Astrocyte (in vitro differentiated cells and primary cell): ENCODE results near the gene C2CD4C. TPM values are rescaled to one million over a fixed set of nuclear protein-coding genes. Genes with fewer than 3 reads are reported as not detected.
A peak's percentile ranks its signal among the peaks of the same experiment; 100 is the strongest.
"Not testable (repeated sequence)": the region's sequence is repeated elsewhere in the genome, so short reads cannot be mapped to it uniquely, and the experiment has no call there.

Source experiments
- DNase-seq: peaks from one replicate; pipeline ENCODE4 v3.0.0-alpha.2; 2010; ENCODE audit warnings: low read depth
- FAIRE-seq: peaks from 2 replicates; lab custom pipeline; 2011; peaks lifted over from hg19 to GRCh38; lab: Jason Lieb, UNC
- H2AFZ ChIP-seq: 2 replicates; pipeline ENCODE4 v1.6.0; 2012; ENCODE audit warnings: low read depth, low read length, inconsistent platforms
- H3K27ac ChIP-seq: 2 replicates; pipeline ENCODE4 v1.5.1; 2011; ENCODE audit warnings: low read depth, low read length, inconsistent platforms
- H3K27me3 ChIP-seq: 2 replicates; pipeline ENCODE4 v1.6.0; 2011; ENCODE audit warnings: low read length, inconsistent platforms; ENCODE audit not compliant: insufficient read depth
- H3K36me3 ChIP-seq: 2 replicates; pipeline ENCODE4 v1.5.1; 2011; ENCODE audit warnings: low read length, inconsistent platforms; ENCODE audit not compliant: insufficient read depth
- H3K4me1 ChIP-seq: 2 replicates; pipeline ENCODE4 v1.5.1; 2011; ENCODE audit warnings: low read length, inconsistent platforms; ENCODE audit not compliant: insufficient read depth
- H3K4me2 ChIP-seq: 2 replicates; pipeline ENCODE4 v1.6.0; 2012; ENCODE audit warnings: low read length, inconsistent platforms
- H3K4me3 ChIP-seq: 2 replicates; pipeline ENCODE4 v1.5.1; 2011; ENCODE audit warnings: low read depth, mild to moderate bottlenecking, low read length, inconsistent platforms; ENCODE audit not compliant: insufficient read depth
- H3K79me2 ChIP-seq: 2 replicates; pipeline ENCODE4 v1.6.0; 2012; ENCODE audit warnings: mild to moderate bottlenecking, low read length, inconsistent platforms; ENCODE audit not compliant: insufficient read depth
- H3K9ac ChIP-seq: 2 replicates; pipeline ENCODE4 v1.6.0; 2012; ENCODE audit warnings: mild to moderate bottlenecking, low read length, inconsistent platforms
- H3K9me3 ChIP-seq: 2 replicates; pipeline ENCODE4 v1.5.1; 2012; ENCODE audit warnings: low read depth, mild to moderate bottlenecking, low read length, inconsistent platforms; ENCODE audit not compliant: insufficient read depth
- H4K20me1 ChIP-seq: 2 replicates; pipeline ENCODE4 v1.6.0; 2012; ENCODE audit warnings: low read length, inconsistent platforms; ENCODE audit not compliant: insufficient read depth
- H3K27ac Mint-ChIP-seq: one replicate; pipeline ENCODE4 v1.8.0; 2021; ENCODE audit warnings: mild to moderate bottlenecking, mixed read lengths; ENCODE audit not compliant: unreplicated experiment
- H3K27me3 Mint-ChIP-seq: one replicate; pipeline ENCODE4 v1.8.0; 2021; ENCODE audit warnings: low read depth, mixed read lengths; ENCODE audit not compliant: unreplicated experiment
- H3K36me3 Mint-ChIP-seq: one replicate; pipeline ENCODE4 v1.8.0; 2021; ENCODE audit warnings: low read depth, mixed read lengths; ENCODE audit not compliant: unreplicated experiment
- H3K4me1 Mint-ChIP-seq: one replicate; pipeline ENCODE4 v1.8.0; 2021; ENCODE audit warnings: low read depth, mixed read lengths; ENCODE audit not compliant: unreplicated experiment
- H3K4me3 Mint-ChIP-seq: one replicate; pipeline ENCODE4 v1.8.0; 2021; ENCODE audit warnings: mild to moderate bottlenecking, moderate library complexity, mixed read lengths; ENCODE audit not compliant: unreplicated experiment
- H3K9me3 Mint-ChIP-seq: one replicate; pipeline ENCODE4 v1.8.0; 2021; ENCODE audit warnings: mild to moderate bottlenecking, mixed read lengths; ENCODE audit not compliant: unreplicated experiment
- EZH2 ChIP-seq: IDR thresholded peaks from 2 replicates; pipeline ENCODE4 v1.6.1; 2012; ENCODE audit warnings: mild to moderate bottlenecking, low read length, inconsistent platforms; ENCODE audit not compliant: insufficient read depth
- total RNA-seq: library from RNA; stranded (reverse); gene quantifications from 2 replicates; pipeline ENCODE4 v1.2.1, GENCODE V29; 2021
- TF ChIP-seq, protein P1 (sequence below): IDR thresholded peaks from 2 replicates; pipeline ENCODE4 v1.5.1; 2011; ENCODE audit warnings: low read depth, mild to moderate bottlenecking, inconsistent platforms, low read length, moderate library complexity; ENCODE audit not compliant: insufficient read depth

Gene C2CD4C
- total RNA-seq, 1 donor from 2014 or later: 3.4 TPM

DNA sequence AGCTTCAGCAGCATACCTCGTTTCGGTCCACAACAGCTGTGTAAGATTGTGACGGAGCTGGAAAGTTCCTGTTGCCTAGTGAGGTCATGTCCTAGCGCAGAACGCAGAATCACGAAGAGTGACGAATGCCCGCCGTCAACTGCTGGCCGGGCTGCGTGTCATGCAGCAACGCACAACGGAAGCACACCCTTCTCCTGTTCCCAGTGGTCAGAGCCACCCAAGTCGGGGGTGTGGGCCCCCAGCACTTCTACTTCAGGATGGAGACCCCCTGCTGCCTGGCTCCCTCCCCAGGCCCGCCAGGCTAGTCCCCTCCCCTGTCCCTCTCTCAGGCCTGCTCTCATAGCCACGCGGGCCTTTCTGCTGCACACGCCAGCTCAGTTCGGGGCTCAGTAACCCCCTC is 25.9 kb downstream of the C2CD4C start:
- no peaks in the 10 kb centered on the region for H3K79me2 ChIP-seq
- no peaks in the 10 kb centered on the region for H3K9me3 ChIP-seq
- H3K36me3 ChIP-seq: no peaks in the 10 kb centered on the region
- peak overlapping the region; percentile 50 for H3K4me2 ChIP-seq
- no peak overlapping the region for H3K4me3 Mint-ChIP-seq
- peaks cover 2% of the 10 kb centered on the region for H3K9me3 Mint-ChIP-seq
- peaks cover 5% of the 10 kb centered on the region for H3K4me1 Mint-ChIP-seq
- H4K20me1 ChIP-seq: no peaks in the 10 kb centered on the region
- H3K27ac Mint-ChIP-seq: peak overlapping the region; percentile 72
- no peak overlapping the region for H2AFZ ChIP-seq
- no peak for DNase-seq
- peaks cover 3% of the 10 kb centered on the region for H3K36me3 Mint-ChIP-seq
- no peak overlapping the region for H3K9ac ChIP-seq
- H3K4me3 ChIP-seq: no peak overlapping the region
- TF ChIP-seq, protein P1, sequence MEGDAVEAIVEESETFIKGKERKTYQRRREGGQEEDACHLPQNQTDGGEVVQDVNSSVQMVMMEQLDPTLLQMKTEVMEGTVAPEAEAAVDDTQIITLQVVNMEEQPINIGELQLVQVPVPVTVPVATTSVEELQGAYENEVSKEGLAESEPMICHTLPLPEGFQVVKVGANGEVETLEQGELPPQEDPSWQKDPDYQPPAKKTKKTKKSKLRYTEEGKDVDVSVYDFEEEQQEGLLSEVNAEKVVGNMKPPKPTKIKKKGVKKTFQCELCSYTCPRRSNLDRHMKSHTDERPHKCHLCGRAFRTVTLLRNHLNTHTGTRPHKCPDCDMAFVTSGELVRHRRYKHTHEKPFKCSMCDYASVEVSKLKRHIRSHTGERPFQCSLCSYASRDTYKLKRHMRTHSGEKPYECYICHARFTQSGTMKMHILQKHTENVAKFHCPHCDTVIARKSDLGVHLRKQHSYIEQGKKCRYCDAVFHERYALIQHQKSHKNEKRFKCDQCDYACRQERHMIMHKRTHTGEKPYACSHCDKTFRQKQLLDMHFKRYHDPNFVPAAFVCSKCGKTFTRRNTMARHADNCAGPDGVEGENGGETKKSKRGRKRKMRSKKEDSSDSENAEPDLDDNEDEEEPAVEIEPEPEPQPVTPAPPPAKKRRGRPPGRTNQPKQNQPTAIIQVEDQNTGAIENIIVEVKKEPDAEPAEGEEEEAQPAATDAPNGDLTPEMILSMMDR: no peak
- no peak for TF ChIP-seq EZH2
- H3K4me1 ChIP-seq: peaks cover 4% of the 10 kb centered on the region
- H3K27me3 ChIP-seq: peaks cover 5% of the 10 kb centered on the region
- H3K27ac ChIP-seq: no peak overlapping the region
- peaks cover 5% of the 10 kb centered on the region for H3K27me3 Mint-ChIP-seq
- no peak for FAIRE-seq

DNA sequence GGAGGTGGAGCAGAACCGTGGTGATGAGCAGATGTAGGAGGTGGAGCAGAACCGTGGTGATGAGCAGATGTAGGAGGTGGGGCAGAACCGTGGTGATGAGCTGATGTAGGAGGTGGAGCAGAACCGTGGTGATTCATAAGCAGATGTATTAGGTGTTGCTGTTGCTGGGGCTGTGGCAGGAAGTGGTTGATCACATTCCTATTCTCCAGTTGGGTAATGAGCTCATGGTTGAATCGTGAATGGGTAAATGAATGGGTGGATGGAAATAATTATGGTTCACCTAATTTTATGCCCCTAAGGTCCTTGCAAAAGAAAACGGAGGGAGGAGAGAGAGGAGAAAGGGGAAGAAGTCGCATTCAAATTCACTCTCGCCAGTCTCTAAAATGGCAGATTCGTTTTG is 26.4 kb downstream of the C2CD4C start:
- not testable (repeated sequence) for H4K20me1 ChIP-seq, H3K27ac ChIP-seq, H3K4me1 Mint-ChIP-seq, H3K9me3 ChIP-seq, H3K79me2 ChIP-seq, H3K9ac ChIP-seq, H3K4me1 ChIP-seq, H3K27me3 ChIP-seq, H3K27me3 Mint-ChIP-seq, H2AFZ ChIP-seq, H3K4me3 Mint-ChIP-seq, H3K4me3 ChIP-seq, H3K36me3 Mint-ChIP-seq, FAIRE-seq, H3K9me3 Mint-ChIP-seq, H3K36me3 ChIP-seq
- H3K27ac Mint-ChIP-seq: peak overlapping the region; percentile 72
- H3K4me2 ChIP-seq: peak overlapping the region; percentile 50
- DNase-seq: peak; percentile 84

DNA sequence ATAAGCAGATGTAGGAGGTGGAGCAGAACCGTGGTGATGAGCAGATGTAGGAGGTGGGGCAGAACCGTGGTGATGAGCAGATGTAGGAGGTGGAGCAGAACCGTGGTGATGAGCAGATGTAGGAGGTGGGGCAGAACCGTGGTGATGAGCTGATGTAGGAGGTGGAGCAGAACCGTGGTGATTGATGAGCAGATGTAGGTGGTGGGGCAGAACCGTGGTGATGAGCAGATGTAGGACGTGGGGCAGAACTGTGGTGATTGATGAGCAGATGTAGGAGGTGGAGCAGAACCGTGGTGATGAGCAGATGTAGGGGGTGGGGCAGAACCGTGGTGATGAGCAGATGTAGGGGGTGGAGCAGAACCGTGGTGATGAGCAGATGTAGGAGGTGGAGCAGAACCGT is 27.0 kb downstream of the C2CD4C start:
- H4K20me1 ChIP-seq, H3K27ac ChIP-seq, H3K27me3 ChIP-seq, H3K36me3 Mint-ChIP-seq, H3K79me2 ChIP-seq, H3K27ac Mint-ChIP-seq, H3K4me3 Mint-ChIP-seq, H2AFZ ChIP-seq, H3K9me3 Mint-ChIP-seq, H3K27me3 Mint-ChIP-seq, H3K4me3 ChIP-seq, H3K4me1 Mint-ChIP-seq, H3K36me3 ChIP-seq, H3K9ac ChIP-seq, FAIRE-seq, DNase-seq, H3K4me2 ChIP-seq, H3K4me1 ChIP-seq, H3K9me3 ChIP-seq: not testable (repeated sequence)

DNA sequence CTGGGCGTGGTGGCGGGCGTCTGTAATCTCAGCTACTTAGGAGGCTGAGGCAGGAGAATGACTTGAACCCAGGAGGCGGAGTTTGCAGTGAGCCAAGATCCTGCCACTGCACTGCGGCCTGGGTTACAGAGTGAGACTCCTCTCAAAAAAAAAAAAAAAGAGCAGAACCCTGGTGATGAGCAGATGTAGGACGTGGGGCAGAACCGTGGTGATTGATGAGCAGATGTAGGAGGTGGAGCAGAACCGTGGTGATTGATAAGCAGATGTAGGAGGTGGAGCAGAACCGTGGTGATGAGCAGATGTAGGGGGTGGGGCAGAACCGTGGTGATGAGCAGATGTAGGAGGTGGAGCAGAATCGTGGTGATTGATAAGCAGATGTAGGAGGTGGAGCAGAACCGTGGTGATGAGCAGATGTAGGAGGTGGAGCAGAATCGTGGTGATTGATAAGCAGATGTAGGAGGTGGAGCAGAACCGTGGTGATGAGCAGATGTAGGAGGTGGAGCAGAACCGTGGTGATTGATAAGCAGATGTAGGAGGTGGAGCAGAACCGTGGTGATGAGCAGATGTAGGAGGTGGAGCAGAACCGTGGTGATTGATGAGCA is 28.2 kb downstream of the C2CD4C start:
- H3K79me2 ChIP-seq, H3K4me1 ChIP-seq, H3K9me3 Mint-ChIP-seq, H3K4me2 ChIP-seq, H2AFZ ChIP-seq, H3K36me3 Mint-ChIP-seq, H3K4me3 ChIP-seq, H4K20me1 ChIP-seq, H3K27ac ChIP-seq, H3K4me1 Mint-ChIP-seq, DNase-seq, H3K27me3 ChIP-seq, FAIRE-seq, H3K9me3 ChIP-seq, H3K36me3 ChIP-seq, H3K27ac Mint-ChIP-seq, H3K9ac ChIP-seq: not testable (repeated sequence)
- Mint-ChIP-seq H3K27me3 (peaks cover 13% of the 10 kb centered on the region), H3K4me3 (peak overlapping the region; percentile 64)
